ENCODE data around the gene TGFBI.
"Not testable (repeated sequence)": the region's sequence is repeated elsewhere in the genome, so short reads cannot be mapped to it uniquely, and the experiment has no call there.

Gene TGFBI

DNA sequence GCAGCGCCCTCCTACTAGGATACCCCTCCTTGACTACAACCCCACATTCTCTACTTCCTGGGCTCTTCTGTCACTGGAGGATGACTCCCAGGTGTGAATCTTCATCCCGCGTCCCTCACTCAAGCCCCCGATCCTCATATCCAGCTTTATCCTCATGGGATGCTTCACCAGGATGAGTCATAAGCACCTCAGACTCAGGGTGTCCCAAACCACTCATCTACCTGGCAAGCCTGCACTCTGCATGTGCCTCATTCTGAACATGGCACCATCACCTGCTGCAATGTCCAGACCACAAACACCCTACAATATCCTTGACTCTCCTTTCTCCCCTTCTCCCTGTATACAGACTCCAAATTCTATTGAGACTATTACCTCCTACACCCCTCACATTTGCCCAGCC, 1.5 kb upstream of the TGFBI start:
- no peak for DNase-seq

DNA sequence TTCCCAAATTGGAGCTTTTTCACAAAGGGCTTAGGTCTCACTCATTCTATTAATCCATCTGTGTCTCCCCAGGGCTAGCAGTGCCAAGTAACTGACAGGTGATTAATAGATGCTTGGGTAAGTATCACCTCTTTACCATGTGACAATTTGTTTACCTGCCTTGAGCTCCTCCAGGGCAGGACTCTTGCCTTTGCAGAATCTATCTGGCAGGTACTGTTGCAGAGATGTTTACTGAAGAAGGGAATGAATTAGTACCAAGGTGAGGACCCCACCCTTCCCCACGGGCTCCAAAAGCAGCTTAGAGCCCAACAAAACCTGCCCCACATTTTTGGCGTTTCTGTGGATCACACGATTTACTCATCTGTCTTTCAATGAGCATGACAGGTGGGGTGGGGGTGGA, 698 bp upstream of the TGFBI start:
- DNase-seq = no peak

DNA sequence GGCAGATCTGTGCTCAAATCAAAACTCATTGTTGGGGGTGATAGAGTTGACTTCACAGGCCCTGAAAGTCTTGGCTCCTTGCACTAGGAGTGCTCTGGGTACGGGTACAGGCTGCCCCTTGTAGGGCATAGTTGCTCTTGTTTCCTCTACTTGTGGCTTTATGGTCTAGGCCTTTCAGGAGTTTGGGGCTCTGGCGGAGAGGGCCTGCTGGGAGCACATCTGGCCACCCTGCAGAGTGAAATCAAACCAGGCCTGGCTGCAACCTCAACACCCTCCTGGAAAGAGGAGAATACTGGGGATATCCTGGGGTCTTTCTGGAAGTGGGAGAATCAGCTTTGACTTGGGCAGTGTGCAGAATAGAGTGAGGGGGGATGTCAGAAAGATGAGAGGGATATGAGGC, 1.5 kb downstream of the TGFBI start:
- DNase-seq = no peak

DNA sequence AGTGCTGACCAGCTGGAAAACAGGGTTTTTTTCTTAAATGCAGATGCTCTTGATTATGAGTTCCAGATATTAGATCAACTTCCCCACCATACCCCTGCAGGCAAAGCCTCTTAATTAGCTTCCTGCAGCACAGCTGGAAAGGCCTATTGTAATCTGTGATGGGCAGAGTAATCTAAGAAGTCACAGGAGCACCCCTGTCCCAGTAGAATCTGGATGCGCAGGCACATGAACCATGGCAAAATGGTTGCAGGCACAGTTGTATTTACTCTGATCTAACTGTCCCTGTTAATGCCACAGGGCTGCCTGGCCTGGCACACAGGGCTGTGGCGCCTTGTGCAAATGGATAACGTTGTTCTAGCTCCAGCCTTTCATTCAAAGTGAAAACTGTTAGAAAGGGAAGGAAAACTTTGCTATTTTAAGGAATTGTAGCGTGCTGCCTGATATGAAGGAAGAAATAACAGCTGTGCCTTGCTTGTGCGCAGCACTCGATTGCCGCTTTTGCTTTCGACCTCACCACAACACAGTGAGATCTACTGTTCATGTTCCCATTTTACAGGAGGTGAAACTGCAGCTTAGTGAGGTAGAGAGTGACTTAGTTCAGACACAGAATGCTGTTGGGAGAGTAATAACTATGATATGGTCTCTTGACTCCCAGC, 2.3 kb downstream of the TGFBI start:
- DNase-seq = no peak

DNA sequence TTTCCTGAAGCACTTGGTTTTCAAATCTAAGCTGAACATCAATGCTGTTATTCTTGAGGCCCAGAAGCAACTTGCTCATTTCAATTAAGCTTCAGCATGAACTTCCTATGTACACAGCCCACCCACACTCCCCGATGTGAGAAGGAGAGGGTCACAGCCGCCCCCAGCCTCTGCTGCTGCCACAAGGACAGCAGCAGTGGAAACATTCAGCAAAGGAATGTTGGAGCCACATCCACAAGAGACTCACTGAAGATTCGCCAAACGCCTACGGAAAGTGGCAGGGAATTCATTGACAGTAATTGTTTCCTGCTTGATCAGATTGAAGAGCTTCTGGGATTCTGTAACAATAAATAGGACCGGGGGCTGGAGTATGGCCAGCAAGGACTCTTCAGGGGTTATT, 2.9 kb downstream of the TGFBI start:
- DNase-seq = no peak

DNA sequence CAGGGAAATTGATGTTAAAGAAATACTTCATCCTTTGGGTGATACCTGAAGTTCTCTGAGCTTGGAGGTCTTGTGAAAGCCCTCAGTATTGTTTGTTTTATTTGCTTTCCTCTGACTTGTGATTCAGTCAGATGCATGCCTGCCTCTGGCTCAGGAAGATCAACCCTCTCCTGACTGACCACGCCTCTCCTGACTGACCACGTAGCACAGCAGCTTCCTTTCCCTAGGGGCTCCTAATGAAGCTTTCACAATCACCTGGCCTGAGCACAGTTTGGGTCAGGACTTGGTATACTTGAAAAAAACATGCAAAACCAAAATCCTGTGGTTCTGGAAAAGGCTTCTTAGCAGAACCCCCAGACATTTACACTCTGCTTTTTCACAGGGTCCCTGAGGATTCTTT, 3.8 kb downstream of the TGFBI start:
- DNase-seq = no peak

DNA sequence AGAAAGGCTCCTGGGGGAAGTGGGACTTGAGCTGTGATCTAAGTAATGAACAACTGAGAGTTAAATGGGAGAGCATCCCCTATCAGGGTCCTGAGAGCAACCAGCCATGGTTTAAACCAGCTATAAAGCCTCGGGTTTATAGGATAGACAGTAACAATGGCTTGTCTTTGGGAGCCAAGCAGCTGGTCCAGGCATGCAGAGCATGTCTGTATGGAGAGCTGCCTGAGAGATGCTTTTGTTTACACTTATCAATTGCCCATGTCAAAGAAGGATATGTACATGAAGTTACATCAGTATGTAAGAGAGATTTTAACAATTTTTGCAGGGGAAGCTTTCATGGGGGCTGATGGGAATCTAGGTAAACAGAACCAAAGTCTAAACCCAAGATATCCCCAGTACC, 4.4 kb downstream of the TGFBI start:
- no peak for DNase-seq

DNA sequence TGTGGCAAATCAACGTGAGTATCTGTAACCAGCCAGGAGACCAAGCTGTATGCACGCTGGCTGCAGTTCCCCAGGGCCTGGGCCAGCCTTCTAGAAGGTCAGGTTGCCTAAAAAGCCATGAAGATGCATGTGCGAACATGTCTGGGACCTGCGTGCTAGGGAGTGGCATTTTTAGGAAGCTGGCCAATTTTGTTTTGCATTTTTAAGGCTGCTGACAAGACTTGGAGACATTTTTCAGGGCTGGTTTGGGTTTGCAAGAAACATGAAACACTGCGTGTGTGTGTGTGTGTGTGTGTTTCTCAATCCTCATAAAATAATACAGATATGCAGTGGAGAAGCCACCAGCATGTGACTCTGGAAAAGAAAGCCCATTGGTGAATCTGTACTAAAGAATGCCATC, 5.1 kb downstream of the TGFBI start:
- DNase-seq = no peak

DNA sequence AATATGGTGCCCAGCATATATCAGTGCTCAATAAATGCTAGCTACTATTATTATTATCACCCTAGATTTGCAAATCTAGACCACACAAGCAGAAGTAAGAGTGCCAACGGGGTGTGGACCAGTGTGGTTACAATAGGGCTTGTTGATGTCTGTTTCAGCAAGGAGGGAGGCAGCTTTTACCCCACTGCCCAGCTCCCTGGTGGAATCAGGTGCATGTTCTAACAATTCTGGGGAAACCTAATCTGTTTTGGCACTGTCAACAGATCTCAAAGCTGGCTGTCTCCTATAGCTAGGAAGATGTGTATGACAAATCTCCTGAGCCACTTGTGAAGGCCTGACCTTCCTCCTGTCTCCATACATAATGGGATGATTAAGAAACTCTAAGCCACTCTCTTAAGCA, 5.7 kb downstream of the TGFBI start:
- no peak for DNase-seq

DNA sequence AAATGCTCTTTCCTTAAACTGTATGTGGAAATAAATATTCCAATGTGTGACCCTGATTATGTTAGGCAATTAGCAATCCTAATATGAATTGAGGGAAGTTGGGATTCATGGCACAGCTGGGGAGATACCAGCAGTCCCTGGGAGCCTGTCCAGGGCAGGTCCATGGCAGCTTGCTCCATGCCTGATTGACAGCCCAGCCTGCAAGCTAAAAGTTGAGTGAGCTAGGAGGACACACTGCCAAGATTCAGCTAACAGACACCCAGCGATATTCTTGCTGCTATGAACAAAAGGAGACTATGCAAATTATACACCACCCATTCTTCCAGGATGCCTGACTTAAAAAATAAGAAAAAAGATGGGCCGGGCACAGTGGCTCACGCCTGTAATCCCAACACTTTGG, 6.2 kb downstream of the TGFBI start:
- no peak for DNase-seq

DNA sequence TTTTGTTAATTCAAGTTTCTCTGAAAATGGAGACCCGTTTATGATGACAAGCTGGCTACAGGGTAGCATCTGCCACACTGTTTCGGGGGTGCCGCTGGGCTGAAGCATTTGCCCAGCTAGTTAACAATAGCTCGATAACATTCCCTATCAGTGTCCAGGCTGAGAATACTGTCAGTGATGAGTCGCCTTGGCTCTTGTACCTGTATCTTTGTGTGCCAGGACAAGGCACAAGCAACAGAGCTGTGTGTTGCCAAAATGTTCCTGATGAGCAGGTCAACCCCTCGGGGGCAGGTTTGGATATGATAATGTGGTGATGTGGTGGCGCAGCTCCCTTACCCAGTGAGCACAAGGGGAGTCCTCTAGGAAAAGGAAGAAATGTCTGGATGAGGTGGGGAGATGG, 7.0 kb downstream of the TGFBI start:
- no peak for DNase-seq

DNA sequence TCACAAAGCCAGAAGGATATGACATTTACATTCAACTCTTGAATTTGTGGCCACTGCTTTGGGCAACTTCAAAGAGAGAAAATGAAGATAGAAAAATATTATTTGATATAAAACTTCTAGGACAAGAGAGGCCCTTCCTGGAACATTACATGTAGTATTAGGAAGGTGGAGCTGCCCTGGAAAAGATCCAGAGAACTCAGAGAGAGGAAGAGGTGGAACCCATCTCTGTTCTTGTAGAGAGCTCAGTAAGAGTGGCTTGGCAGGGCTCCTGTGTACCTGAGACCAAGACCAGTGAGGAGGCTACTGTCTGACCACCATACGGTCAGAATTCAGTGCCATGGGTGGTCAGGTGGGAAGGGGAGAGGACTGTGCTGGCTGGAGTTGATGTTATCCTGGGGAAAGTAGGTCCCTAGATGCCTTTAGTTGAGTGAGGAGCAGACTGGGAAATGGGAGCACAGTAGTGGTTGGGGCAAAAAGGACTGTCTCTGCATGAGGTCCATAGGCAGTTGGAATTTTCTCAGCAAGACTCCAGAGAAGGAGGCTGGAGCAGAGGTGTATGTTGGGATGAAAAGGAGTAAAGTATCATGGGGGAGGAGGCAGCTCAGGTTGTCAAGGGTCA, 7.6 kb downstream of the TGFBI start:
- no peak for DNase-seq

DNA sequence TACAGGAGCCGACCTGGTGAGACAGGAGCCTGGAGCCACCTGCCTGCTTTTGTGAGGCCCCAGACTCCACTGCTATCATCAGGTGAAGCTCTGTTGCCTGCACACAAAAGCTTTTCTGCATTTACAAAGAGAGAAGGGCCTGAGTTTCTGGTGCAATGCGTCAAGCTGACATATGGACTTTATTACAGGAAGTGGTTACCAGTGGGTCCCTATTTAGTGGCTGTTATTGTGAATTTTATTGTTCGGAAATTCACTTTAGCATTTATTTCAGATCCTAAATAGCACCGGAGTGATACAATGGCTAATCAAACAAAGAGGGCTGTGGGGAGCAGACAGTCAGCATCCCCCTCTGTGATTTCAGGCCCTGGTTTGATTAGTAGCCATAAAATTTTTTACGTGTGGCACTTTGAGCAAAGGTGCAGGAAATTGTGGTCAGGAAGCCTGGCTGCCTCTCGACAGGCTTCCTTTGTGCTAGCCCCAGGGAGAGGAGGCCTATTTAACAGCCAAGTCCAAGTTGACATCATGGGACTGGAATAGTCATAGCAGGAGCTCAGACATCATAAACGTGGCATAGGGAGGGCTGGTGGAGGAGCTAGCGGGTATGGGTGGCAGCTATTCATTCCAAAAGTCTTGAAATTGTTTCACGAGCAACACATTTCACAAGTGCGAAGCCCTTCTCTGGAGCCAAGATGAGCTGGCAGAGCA, 8.4 kb downstream of the TGFBI start:
- no peak for DNase-seq

DNA sequence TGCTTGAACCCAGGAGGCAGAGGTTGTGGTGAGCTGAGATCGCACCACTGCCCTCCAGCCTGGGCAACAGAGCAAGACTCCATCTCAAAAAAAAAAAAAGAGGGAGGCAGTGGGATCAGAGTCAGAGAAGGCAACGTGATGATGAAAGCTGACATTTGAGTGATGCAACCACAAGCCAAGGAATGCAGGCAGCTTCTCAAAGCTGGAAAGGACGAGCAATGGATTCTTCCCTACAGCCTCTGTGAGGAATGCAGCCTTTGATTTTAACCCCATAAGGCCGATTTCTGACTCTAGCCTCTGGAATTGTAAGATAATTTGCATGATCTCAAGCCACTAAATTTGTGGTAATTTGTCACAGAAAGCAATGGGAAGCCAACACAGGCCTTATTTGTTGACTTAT, 9.8 kb downstream of the TGFBI start:
- no peak for DNase-seq

DNA sequence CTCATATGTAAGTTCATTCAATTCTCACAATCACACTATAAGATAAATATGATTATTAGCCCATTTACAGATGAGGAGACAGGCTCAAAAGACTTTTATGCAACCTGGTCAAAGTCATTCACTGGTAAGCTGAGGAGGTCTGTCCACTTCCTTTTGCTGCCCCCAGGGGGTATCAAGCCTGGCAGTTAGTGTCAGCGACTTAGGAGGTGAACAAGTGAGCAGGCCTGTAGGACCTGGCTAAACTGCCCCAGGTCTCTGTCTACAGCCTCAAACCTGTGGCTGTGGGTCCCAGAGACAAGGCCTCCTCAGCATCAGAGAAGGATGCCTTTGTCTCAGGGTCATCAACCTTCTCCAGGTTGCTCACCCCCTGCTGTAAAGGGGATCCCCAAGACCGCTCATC, 10.4 kb downstream of the TGFBI start:
- DNase-seq = no peak

DNA sequence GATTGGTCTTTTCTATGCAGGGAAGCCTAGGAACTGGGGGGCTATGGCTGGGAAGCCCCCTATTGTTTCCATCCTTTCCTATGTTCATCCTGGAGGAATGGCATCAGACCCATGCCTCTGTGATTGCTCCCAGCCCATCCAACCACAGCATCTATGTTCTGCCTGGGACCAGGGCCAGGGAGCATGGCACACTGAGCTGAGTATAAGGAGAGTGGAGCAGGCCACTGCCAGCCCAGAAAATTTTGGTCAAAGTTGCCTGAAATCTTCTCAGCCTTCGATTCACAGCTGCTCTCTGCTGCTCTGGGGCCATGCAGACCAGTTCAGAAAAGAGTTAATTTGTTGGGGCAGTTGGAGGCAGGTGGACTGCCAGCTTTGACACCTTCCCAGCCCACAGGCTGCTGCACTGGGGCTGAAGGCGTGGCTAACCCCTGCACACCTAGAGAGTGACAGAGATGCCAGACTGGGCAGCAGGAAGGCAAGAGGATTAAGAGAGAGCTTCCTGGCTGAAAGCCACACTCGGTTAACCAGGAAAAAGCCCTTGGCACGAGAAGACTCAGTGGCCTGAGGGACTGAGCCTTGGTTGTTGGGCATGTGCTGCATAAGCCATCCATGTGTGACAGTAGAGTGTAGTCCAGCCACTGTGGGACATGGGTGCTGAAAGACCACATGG, 12.1 kb downstream of the TGFBI start:
- DNase-seq = no peak

DNA sequence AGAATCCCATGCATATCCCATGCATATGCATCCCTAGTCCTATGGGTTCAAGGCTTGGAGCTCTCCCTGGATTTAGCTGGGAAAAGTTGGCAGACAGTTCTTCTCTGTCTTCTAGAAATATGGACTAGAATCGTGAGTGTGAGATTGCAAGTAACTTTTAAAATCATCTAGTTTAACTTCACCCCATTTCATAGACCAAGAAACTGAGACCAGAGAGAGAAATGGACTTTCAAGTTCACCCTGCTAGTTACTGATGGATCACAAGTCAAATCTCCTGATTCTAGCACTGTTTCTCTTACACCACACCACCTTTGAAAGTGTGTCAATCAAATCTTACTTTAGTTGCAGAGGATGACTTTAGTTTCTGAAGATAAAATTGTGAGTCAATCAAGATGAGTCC, 13.4 kb downstream of the TGFBI start:
- no peak for DNase-seq

DNA sequence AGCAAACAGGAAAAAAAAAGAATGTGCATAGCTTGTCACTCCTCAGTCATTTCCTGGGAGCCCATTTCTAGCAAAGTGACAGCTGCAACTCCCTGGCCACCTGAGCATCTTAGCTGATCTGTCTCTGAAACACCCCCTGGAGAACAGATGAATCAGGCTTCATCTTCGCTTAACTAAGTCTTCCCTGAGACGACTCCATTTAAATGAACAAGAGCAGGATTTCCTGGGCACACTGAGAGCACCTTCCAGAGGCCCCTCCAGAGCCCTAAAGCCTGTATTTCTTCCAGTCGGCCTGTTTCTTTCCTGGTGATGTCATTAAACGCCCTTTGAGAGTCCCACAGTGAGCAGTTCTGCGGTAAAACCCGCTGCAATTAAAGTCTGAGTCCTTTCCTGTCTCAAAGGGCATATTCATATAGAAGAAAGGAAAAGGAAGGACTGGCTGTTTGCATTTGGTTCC, 13.9 kb downstream of the TGFBI start:
- no peak for DNase-seq

DNA sequence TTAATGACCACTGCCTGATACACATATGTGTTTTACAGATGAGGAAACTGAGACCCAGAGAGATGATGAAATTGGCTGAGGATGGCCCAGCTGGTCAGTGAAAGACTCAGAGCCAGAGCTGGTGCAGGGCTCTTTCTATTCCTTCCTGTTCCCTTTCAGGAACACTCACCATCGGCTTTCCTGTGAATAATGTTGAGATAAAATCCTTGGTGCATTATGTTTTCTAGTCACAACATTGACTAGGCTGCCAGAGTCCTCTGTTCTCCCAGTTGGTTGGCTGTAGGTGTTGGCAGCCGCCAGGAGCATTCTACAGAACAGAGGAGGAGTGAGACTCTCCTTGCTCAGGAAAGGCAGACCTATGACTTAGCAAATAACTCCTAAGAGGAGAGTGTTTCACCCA, 14.8 kb downstream of the TGFBI start:
- no peak for DNase-seq

DNA sequence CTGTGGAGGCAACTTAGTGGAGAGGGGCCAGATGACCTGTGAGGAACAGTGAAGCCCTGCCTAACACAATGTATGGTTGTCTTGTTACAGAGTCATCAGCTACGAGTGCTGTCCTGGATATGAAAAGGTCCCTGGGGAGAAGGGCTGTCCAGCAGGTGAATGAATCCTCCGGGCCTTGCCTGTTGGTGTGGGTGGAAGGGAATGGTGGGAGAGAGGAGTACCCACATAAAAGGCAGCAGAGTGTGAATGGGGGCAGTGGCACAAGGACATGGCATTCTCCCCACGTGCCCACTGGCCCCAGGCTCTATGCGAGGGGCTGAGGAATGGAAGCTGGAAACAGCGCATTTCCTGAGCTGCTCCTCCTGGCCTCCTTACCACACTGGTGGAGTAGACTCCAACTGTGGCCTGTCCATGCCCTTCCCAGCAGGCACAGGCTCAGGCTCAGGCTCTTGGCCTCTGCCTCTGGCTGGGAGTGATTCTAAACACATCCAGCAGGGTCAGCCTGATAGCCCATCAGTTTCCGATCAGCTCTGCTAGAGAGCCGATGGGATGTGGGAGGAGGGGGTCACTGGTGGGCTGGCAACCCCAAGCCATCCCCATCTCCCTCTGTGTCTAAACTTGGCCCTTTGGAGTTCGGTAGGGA, 15.3 kb downstream of the TGFBI start:
- no peak for DNase-seq

DNA sequence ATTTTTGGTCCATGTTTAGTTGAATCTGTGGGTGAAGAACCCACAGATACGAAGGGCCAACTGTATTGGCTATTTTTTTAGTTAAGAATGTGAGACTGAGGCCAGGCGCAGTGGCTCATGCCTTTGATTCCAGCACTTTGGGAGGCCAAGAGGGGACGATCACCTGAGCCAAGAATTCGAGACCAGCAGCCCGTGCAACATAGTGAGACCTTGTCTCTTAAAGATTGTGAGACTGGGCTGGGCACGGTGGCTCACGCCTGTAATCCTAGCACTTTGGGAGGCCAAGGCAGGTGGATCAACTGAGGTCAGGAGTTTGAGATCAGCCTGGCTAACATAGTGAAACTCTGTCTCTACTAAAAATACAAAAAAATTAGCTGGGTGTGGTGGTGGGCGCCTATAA, 16.2 kb downstream of the TGFBI start:
- not testable (repeated sequence) for DNase-seq

DNA sequence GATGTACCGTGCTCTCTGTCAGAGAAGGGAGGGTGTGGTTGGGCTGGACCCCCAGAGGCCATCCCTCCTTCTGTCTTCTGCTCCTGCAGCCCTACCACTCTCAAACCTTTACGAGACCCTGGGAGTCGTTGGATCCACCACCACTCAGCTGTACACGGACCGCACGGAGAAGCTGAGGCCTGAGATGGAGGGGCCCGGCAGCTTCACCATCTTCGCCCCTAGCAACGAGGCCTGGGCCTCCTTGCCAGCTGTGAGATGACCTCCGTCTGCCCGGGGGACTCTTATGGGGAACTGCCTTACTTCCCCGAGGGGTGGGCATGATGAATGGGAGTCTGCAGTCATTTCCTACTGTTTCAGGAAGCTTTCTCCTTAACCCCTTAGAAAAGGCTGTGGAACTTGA, 17.5 kb downstream of the TGFBI start:
- DNase-seq = no peak

DNA sequence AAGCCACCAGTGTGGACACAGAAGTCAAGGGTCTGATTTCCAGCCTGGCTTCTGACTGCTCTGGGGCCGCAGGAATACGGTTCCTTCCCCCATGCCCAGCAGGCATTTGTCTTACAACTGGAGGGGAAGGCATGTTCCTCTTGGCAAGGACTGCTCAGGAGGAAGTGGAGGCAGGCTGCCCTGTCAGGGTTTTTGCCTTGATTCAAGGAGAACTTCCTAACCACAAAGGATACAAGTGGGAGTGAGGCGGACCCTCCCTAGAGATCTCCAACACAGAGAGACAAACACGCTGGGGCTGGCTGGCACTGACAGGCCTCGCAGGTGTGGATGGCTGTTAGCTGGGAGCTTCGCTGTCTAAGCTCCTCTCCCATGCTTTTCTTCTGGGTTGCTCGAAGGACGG, 19.1 kb downstream of the TGFBI start:
- no peak for DNase-seq

DNA sequence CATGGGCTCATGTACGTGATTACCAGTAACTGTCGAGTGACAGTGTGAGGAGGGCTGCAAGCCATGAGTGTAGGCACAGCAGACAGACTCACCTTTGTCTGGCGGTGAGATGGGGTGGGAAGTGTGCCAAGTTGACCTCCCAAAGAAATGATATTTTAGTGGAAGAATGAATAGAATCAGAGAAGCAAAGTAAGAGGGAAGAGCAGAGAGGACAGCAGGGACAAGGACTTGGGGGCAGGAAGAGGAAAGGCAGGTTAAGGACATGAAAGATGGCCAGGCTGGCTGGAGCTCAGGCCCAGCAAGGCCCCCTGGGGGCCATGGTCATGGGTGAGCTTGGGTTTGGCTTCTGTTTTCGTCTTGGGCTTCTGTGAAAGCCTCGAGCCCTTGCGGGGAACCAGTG, 20.2 kb downstream of the TGFBI start:
- DNase-seq = no peak
